CD4-positive, alpha-beta T cell treated with Interleukin-2 at 100 ng/mL for 4 hours (primary cell): Measurements from ENCODE around the gene TRPC4AP.
A peak's percentile ranks its signal among the peaks of the same experiment; 100 is the strongest.
"Not testable (repeated sequence)": the region's sequence is repeated elsewhere in the genome, so short reads cannot be mapped to it uniquely, and the experiment has no call there.

Experiments
- DNase-seq: peaks from one replicate; pipeline ENCODE4 v3.0.0-alpha.2; 2020; ENCODE audit warnings: low spot score

TRPC4AP gene

GRCh38 chr20:35059110-35059509, 33.5 kb downstream of the TRPC4AP start:
- DNase-seq, result no peak

GRCh38 chr20:35055445-35056276, 36.9 kb downstream of the TRPC4AP start:
- peak; percentile 26 for DNase-seq

- DNase-seq, result no peak
Observed at GRCh38 chr20:35054814-35055213, 37.8 kb downstream of the TRPC4AP start.

- DNase-seq, result not testable (repeated sequence)
Observed at GRCh38 chr20:35052616-35053015, 40.0 kb downstream of the TRPC4AP start.

- DNase-seq, result no peak
Observed at GRCh38 chr20:35049776-35050352, 42.7 kb downstream of the TRPC4AP start.

- DNase-seq, result no peak
Observed at GRCh38 chr20:35048739-35049138, 43.9 kb downstream of the TRPC4AP start.

- DNase-seq, result no peak
Observed at GRCh38 chr20:35042268-35042667, 50.3 kb downstream of the TRPC4AP start.

- no peak for DNase-seq
Observed at GRCh38 chr20:35040646-35041045, 52.0 kb downstream of the TRPC4AP start.

GRCh38 chr20:35039846-35040489, 52.6 kb downstream of the TRPC4AP start:
- no peak for DNase-seq

GRCh38 chr20:35039146-35039545, 53.5 kb downstream of the TRPC4AP start:
- DNase-seq, result no peak

- DNase-seq, result no peak
Observed at GRCh38 chr20:35034145-35034544, 58.5 kb downstream of the TRPC4AP start.

GRCh38 chr20:35030136-35030535, 62.5 kb downstream of the TRPC4AP start:
- no peak for DNase-seq

- DNase-seq, result no peak
Observed at GRCh38 chr20:35027301-35027700, 65.3 kb downstream of the TRPC4AP start.

GRCh38 chr20:35025116-35025515, 67.5 kb downstream of the TRPC4AP start:
- no peak for DNase-seq

- DNase-seq, result no peak
Observed at GRCh38 chr20:35023624-35024023, 69.0 kb downstream of the TRPC4AP start.

- no peak for DNase-seq
Observed at GRCh38 chr20:35021831-35022230, 70.8 kb downstream of the TRPC4AP start.

GRCh38 chr20:35021063-35021462, 71.5 kb downstream of the TRPC4AP start:
- no peak for DNase-seq

GRCh38 chr20:35020108-35020928, 72.3 kb downstream of the TRPC4AP start:
- DNase-seq, result no peak

- DNase-seq, result no peak
Observed at GRCh38 chr20:35018590-35019371, 73.8 kb downstream of the TRPC4AP start.

- no peak for DNase-seq
Observed at GRCh38 chr20:35017099-35017835, 75.3 kb downstream of the TRPC4AP start.

GRCh38 chr20:35015863-35016193, 76.8 kb downstream of the TRPC4AP start:
- no peak for DNase-seq
